Prostate gland (tissue), 1 donor: ENCODE measurements around the gene GDI1.

ENCODE experiments used
- POLR2A ChIP-seq: fragments of 450-650 bp; IDR thresholded peaks from one replicate; pipeline ENCODE4 v1.6.1; 2016; ENCODE audit warnings: antibody characterized with exemption, mild to moderate bottlenecking
- POLR2AphosphoS5 ChIP-seq: sonication (generic); formaldehyde crosslinking; IDR thresholded peaks from one replicate; pipeline ENCODE4 v1.6.1; 2017; ENCODE audit warnings: antibody characterized with exemption

GRCh38 chrX:154431341-154431740, 5.6 kb upstream of the GDI1 start:
- TF ChIP-seq POLR2A: no peak
- TF ChIP-seq POLR2AphosphoS5: no peak
